Activated T-cell treated with anti-CD3 and anti-CD28 coated beads, Interleukin-2, amount 50 U/mL, for 48 hours (primary cell): ENCODE data around the gene PCP2.

Experiments used
- DNase-seq, 2 experiments: peaks; one replicate each; pipeline ENCODE4 v3.0.0-alpha.2; 2020

Gene PCP2

GRCh38 chr19:7661744-7662538 is 28.4 kb upstream of the PCP2 start:
- DNase-seq = no peak

GRCh38 chr19:7658219-7658686 is 24.7 kb upstream of the PCP2 start:
- peak; percentile 44 to 49 for DNase-seq

- DNase-seq = peak; percentile 54 to 66
Measured at GRCh38 chr19:7657131-7657751, 23.7 kb upstream of the PCP2 start.

- no peak for DNase-seq
Measured at GRCh38 chr19:7655581-7655980, 22.1 kb upstream of the PCP2 start.

GRCh38 chr19:7654401-7654800 is 20.9 kb upstream of the PCP2 start:
- DNase-seq = no peak

GRCh38 chr19:7652061-7652641 is 18.6 kb upstream of the PCP2 start:
- DNase-seq = peak; percentile 92 to 94

GRCh38 chr19:7650148-7650547 is 16.6 kb upstream of the PCP2 start:
- peak in 1 of 2 experiments; percentile 14 for DNase-seq

GRCh38 chr19:7648265-7649014 is 14.9 kb upstream of the PCP2 start:
- no peak for DNase-seq

- DNase-seq = no peak
Measured at GRCh38 chr19:7647156-7647555, 13.6 kb upstream of the PCP2 start.

GRCh38 chr19:7646426-7646700 is 12.8 kb upstream of the PCP2 start:
- DNase-seq = no peak

- no peak for DNase-seq
Measured at GRCh38 chr19:7645656-7646425, 12.3 kb upstream of the PCP2 start.

- DNase-seq = no peak
Measured at GRCh38 chr19:7645163-7645562, 11.6 kb upstream of the PCP2 start.

- DNase-seq = no peak
Measured at GRCh38 chr19:7644550-7644877, 11.0 kb upstream of the PCP2 start.

GRCh38 chr19:7643629-7644549 is 10.4 kb upstream of the PCP2 start:
- peak; percentile 49 to 61 for DNase-seq

- no peak for DNase-seq
Measured at GRCh38 chr19:7643031-7643415, 9.5 kb upstream of the PCP2 start.

GRCh38 chr19:7642295-7643030 is 8.9 kb upstream of the PCP2 start:
- DNase-seq = no peak

- no peak for DNase-seq
Measured at GRCh38 chr19:7641290-7642276, 8.1 kb upstream of the PCP2 start.

GRCh38 chr19:7640803-7641202 is 7.3 kb upstream of the PCP2 start:
- no peak for DNase-seq

GRCh38 chr19:7639863-7640348 is 6.4 kb upstream of the PCP2 start:
- DNase-seq = no peak
